GM18868 (cell line): ENCODE results near the gene WNT5B.

Source experiments
- ATAC-seq: cut with Tn5 transposase; IDR thresholded peaks from one replicate; pipeline ENCODE4 v1.9.1; 2021; ENCODE audit warnings: mild to moderate bottlenecking, moderate library complexity; ENCODE audit not compliant: unreplicated experiment

WNT5B gene

GRCh38 chr12:1628666-1629337 is at the start of gene WNT5B:
Gene WNT5B, plus strand, starts transcription at chr12:1629231. Its CDS starts 2,124 bp downstream, at chr12:1631355.
- ATAC-seq, result no peak

DNA sequence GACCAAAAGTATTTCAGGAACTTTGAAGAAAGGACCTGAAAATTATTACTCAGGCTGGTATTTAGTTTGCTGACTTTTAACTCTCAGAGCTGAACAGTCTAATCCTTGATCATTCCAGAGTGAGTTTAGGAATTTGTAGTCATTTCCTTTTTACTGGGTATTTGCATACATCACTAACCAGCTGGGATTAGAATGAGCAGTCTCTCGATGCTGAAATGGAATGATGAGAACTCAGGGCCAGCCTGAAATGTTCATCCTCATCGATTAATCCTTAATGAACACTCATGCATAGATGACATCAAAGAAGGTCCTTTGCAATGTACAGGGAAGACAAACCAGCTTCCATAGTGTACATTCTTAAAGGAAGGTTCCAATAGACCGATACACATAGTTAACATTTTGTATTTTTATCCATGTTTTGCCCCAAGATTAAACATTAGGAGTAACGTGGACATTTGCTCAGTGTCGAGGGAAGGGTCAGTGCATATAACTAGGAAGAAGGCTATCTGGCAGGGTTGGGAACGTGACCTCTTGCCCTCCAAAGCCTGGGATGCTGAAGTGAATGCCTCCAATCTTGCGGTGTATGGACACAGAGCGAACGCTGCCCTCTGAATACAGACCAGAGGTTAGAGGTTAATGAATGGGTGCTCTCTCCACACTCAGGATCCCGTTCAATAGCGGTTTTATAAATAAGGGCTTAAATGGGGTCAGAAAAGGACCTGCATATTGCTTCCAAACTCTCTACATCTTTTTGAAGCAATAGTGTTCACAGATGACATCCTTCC is 49.2 kb upstream of the WNT5B start:
- no peak for ATAC-seq

GRCh38 chr12:1580526-1580925 is 48.5 kb upstream of the WNT5B start:
- no peak for ATAC-seq

DNA sequence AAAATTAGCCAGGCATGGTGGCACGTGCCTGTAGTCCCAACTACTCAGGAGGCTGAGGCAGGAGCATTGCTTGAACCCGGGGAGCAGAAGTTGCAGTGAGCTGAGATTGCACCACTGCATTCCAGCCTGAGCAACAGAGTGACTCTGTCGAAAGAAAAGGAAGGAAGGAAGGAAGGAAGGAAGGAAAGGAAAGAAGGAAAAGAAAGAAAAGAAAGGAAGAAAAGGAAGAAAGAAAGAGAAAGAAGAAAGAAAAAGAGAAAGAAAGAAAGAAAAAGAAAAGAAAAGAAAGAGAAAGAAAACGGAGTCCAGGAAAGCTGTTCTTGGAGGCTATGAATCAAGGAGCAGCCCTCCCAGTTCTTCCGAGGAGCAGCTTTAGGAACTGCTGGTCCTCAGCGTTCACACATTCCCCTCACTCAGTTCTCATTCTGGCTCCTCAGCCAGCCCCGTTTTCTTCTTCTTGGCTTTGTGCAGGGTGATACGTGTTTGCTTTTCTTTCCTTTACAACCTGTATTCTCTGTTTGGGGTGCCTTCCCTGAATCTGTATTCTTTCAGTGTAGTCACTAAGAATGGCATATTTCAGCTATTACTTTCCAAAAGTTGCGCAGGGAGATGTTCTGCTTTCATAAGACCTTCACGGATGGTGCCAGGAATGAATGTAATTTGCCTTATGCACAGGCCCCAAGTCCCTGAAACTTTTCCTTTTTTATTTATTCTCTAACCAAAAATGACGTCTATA is 46.9 kb upstream of the WNT5B start:
- ATAC-seq, result no peak

- no peak for ATAC-seq
Observed at GRCh38 chr12:1582709-1583050, 46.4 kb upstream of the WNT5B start.

DNA sequence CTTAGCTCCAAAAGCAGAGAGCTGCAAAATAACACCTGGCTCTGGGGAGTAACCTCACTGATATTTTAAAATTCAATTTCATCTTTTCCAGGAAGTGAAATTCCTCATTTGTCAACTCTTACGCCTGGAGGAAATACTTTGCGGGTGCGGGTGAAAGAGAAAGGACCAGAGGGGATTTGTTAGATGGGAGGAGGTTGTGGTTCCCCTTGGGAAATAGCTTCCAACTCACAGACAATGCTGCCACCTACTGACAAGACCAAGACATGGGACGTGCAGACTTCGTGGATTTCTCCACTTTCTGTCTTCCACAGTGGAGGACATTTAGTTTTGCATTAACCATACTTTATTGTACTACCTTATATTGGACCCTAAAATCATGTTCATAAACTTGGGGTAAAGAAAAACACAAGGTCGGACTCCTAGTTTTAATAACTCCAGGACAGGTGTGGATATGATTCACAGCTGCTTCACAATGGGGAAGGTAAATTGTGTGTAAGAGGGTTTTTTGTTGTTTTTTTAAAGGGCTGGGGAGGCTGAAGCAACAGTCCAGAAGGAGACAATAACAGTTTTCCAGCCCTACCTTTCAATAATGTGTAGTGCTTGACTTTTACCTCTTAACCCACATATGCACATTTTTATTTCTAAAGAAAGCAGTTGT is 45.5 kb upstream of the WNT5B start:
- no peak for ATAC-seq

DNA sequence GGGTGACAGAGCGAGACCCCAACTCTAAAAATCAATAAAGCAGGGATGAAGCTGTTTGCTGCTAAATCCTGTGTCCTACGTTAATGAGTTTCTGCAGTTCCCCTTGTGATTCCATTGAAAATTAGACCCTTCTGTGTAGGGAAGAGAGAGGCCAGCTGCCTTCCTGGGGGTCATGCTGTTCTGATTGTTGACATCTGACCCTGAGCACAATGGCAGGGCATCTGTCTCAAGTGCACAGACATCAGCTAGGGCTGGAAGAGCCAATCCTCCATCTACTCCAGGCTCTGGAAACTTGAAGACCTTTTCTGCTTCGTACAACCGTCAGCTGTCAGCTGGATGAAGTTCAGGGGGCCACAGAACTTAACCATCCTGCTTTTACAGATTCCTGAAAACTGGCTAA is 44.7 kb upstream of the WNT5B start:
- no peak for ATAC-seq

DNA sequence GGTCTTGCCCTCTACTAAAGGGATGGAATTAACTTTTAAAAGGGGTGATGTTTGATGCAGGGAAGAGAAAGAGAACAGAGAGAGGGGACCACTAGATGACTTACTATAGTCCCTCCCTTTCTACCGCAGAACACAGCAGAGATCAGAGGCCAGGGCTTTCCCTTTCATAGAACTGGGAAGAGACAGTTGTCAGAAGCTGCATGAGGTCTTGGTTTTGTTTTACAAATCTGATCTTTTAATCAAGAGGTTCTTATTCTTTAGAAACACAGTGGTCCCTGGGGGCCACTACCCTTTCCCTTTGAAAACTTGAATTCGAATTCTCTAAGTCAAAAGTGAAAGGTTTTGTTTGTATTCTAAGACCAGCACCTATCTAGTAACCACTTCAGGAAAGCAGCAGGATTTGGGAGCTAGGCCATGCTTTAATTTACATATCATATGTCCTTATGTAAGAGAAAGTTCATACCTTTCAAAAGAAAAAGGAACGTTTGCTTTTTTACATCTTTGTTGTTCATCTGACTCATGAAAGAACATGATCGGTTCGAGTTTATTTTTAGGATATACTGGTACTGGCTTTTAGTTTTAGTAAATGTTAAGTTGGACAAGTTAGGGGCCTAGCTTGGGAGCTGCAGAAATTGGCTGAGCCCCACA is 41.0 kb upstream of the WNT5B start:
- ATAC-seq, result no peak

- no peak for ATAC-seq
Observed at GRCh38 chr12:1588575-1588947, 40.5 kb upstream of the WNT5B start.

DNA sequence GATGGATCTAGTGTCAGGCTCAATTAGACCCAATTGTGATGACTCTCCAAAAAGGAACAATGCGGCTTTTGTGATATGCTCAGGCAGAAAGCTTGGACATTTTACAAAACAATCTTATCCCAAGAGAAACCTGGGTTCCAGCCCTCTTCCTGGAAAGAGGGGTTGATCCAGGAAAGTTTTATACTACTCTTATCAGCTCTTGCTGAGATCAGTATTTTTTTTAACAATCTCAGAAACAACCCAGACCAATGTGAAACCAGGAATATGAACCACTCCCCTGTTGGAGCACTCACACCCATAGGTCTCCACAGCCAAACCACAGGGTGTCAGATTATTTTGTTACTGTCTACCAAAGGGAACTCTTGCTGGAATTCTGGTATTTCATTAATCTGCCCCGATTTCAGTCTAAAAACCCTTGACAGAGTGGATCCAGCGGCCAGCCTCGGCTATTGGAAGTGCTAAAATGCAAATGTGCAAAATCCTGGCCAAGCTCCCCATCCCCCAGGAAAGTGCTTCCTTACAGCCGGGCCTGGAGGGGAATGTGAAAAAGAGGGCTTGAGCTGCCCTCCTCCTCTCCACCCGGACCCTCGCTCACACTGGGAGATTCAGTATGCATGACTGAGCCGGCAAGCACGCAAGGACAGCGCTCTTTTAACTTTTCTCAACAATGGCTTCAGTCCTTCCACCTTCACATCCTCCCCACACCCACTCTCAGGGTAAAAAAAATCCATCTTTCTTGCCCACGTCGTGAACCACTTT is 38.6 kb upstream of the WNT5B start:
- ATAC-seq, result no peak

DNA sequence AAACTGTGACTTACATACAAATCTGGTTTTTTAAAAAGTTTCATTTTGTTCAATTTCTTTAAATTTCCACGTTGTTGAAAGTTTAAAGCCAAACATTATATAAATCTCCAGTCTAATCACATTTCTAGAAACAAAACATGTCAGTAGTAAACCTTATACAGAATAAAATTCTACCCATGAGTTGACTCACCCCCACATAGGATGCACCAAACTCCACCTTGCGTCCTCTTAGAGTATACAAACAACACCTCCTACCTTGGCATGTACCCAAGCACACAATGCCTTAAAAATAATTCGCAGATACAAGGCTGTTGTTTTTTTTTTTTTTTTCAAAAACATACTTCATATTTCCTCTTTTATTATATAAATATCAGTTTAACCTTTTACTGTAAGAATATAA is 38.0 kb upstream of the WNT5B start:
- ATAC-seq, result no peak

GRCh38 chr12:1591543-1591942 is 37.5 kb upstream of the WNT5B start:
- ATAC-seq, result no peak

DNA sequence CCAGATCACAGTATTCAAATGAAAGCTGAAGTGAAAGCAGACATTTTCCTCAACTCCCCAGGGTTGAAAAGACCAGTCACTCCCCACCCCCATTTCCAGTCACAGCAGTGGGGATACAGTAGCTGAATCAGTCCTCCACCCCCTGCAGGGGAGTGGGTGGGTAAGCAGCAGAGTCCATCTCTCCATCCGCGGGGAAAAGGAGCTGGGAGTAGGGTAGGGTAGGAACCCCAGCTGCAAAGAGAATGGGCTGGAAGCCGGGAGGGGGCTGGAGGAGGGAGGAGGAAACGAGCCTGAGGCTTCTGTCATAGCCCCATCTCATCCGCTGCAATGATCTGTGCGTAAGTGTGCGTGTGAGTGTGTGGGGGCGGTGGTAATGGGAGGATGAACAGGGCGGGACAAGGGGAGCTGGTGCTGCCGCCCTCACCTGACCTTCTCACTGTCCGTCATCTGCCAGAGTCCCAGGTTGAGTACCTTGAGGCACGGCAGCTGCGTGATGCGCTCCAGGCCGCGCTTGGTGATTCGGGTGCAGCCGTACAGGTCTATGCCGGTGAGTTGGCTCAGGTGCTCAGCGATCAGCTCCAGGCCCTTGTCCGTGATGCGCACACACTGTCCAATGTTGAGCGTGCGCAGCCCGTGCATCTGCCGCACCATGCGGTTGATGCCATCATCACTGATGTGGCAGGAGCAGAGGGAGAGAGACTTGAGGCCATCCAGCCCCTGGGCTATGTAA is 36.4 kb upstream of the WNT5B start:
- no peak for ATAC-seq

GRCh38 chr12:1593174-1594005 is 35.6 kb upstream of the WNT5B start:
- peak; percentile 15 for ATAC-seq

GRCh38 chr12:1594006-1594260 is 35.1 kb upstream of the WNT5B start:
- ATAC-seq, result peak; percentile 49

DNA sequence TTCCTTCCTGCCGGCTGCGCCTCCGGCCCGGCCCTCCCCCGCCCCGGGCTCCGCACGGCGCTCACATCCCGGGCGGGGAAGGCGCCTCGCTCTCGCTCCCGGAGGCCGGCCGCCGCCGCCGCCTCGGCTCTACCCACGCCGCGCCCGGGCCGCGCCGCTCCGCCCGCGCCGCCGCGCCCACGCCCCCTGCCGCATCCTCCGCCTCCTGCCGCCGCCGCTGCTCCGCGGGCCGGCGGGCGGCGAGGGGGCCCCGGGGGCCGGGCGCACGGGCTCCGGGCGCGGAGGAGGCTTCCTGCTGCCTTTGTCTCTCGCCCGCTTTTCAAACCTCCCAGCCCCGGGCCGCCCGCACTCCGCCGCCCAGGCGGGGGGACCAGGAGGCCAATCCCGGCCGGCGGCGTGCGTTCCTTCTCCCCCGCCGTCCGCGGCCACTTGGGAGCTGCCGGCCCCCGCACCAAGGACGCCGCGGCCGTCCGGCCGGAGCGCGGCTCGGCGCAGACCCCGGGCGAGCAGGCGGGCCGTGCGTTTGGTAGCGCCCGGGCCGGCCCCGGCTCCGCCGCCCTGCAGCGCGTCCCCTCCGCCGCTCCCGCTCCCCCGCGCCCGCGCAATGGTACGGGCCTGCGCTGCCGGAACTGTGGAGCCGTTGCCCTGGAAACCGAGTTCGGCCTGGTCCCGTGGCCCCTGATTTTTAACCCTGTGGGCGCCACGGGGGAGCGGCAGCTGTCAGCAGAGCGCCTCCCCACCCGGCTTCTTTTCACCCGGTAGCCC is 34.6 kb upstream of the WNT5B start, which contains the start of gene FBXL14:
FBXL14 (minus strand) TSS at position 321 of the 765 bp plus-strand sequence. CDS start 515 bp downstream, outside the sequence.
- peak; percentile 62 for ATAC-seq

- ATAC-seq, result no peak
Observed at GRCh38 chr12:1595026-1595561, 33.9 kb upstream of the WNT5B start.
